ENCODE measurements around the gene MLEC. TPM values are rescaled to one million over a fixed set of nuclear protein-coding genes. Genes with fewer than 3 reads are reported as not detected.
A peak's percentile ranks its signal among the peaks of the same experiment; 100 is the strongest.

Gene MLEC
- total RNA-seq, 1 donor from 2014 or later, result 149 TPM

DNA sequence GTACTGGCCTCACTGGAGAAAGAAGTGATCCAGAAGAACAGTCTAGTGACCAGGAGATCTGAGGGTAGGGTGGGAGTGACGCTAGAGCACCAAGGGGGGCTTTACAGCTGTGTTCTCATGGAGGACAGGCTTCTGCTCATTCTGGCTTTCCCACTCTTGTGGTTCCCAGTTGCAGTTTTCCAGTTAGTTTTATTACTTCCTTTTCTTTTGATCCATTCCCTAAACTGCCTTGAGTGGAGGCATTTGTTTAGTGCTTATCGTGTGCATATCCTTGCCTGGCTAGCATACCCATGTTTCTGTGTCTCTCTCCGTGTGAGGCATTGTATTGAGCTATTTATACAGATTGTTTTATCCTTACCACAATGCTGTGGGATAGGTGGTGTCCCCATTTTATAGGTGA is 4.0 kb downstream of the MLEC start:
- Mint-ChIP-seq H3K36me3 (ENCODE audit: low read depth) (peaks cover 37% of the 10 kb centered on the region), H3K4me1 (peaks cover 55% of the 10 kb centered on the region), H3K4me3 (no peak overlapping the region), H3K27ac (no peak overlapping the region), H3K9me3 (no peaks in the 10 kb centered on the region), H3K27me3 (peaks cover 2% of the 10 kb centered on the region)
- DNase-seq, result no peak
- intact Hi-C loops (cut with micrococcal nuclease), result no loop called here

DNA sequence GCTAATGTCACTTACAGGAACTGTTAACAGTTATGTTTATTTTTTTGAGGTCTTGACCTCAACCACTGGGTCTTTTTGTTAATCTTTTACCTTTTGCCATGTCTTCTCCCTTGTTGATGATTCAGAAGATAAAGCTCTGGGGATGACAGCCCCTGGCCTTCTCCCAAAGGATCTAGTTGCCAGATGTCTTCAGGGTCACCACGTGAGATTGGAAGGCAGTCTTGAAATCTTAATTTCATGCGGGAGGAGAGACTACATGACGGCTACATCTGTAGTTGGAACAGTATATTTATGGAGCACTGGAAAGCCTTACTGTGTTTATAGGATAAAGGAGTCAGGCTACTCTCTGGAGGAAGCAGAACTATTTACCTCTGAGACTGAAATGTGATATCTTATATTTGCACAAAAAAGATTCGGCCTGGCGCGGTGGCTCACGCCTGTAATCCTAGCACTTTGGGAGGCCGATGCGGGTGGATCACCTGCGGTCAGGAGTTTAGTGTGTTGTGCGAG is 5.6 kb downstream of the MLEC start:
- no peak for DNase-seq
- intact Hi-C loops (cut with micrococcal nuclease), result no loop called here

DNA sequence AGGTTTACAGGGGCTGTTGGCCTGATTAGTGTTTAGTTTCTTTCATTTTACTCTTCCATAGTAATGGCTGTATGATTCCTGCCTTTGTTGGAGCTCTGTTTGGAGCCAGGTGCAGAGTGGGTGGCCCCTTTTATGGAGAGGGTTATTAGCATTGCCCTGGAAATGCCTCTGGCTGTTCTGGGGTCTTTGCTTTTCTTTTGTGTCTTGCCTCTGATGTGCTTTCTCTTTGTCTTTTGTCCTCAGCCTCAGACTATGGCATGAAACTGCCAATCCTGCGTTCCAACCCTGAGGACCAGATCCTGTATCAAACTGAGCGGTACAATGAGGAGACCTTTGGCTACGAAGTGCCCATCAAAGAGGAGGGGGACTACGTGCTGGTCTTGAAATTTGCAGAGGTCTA is 6.9 kb downstream of the MLEC start:
- no peak overlapping the region for H3K4me3 Mint-ChIP-seq
- H3K27me3 Mint-ChIP-seq, result no peaks in the 10 kb centered on the region
- peak overlapping the region; percentile 38 for H3K27ac Mint-ChIP-seq
- intact Hi-C loops (cut with micrococcal nuclease), result no loop called here
- no peaks in the 10 kb centered on the region for H3K9me3 Mint-ChIP-seq
- H3K36me3 Mint-ChIP-seq (ENCODE audit: low read depth), result peaks cover 59% of the 10 kb centered on the region
- peaks cover 50% of the 10 kb centered on the region for H3K4me1 Mint-ChIP-seq
- DNase-seq, result no peak

More for the DNA sequence above, 5.6 kb downstream of the MLEC start:
- Mint-ChIP-seq H3K4me1 (peaks cover 57% of the 10 kb centered on the region), H3K27me3 (no peaks in the 10 kb centered on the region), H3K9me3 (no peaks in the 10 kb centered on the region), H3K36me3 (ENCODE audit: low read depth) (peaks cover 50% of the 10 kb centered on the region), H3K4me3 (peak overlapping the region; percentile 35), H3K27ac (peak overlapping the region; percentile 81)

- H3K4me1 Mint-ChIP-seq, result peaks cover 27% of the 10 kb centered on the region
- H3K4me3 Mint-ChIP-seq, result no peak overlapping the region
- no peak overlapping the region for H3K27ac Mint-ChIP-seq
- no peaks in the 10 kb centered on the region for H3K27me3 Mint-ChIP-seq
- peaks cover 76% of the 10 kb centered on the region for H3K36me3 Mint-ChIP-seq (ENCODE audit: low read depth)
- DNase-seq, result no peak
- intact Hi-C loops (cut with micrococcal nuclease), result no loop called here
- no peaks in the 10 kb centered on the region for H3K9me3 Mint-ChIP-seq
These were observed 9.7 kb downstream of the MLEC start for GRCh38 chr12:120696626-120697025.

GRCh38 chr12:120697344-120697743 is 10.4 kb downstream of the MLEC start:
- Mint-ChIP-seq H3K9me3 (no peaks in the 10 kb centered on the region), H3K4me1 (peaks cover 22% of the 10 kb centered on the region), H3K36me3 (ENCODE audit: low read depth) (peaks cover 75% of the 10 kb centered on the region), H3K27me3 (no peaks in the 10 kb centered on the region), H3K27ac (no peak overlapping the region), H3K4me3 (no peak overlapping the region)
- intact Hi-C loops (cut with micrococcal nuclease), result no loop called here
- DNase-seq, result no peak

DNA sequence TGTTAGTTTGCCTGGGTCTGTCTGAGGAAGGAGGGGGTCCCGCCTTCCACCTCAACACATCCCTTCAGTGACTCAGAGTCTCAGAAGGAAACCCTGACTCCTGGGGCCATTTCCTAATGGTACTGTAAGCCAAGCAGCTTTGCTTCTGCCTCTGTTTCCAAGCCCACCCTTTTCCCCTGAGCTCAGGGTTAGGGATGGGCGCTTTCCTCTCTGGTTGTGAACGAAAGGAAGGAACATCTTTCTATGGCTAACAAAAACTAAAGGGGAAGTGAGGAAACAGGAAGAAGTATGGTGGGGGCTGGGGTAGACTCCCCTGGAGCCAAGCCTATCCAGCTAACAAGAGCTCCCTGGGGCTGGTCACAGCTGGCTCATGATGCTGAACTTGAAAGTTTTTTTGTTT is 11.7 kb downstream of the MLEC start:
- Mint-ChIP-seq H3K27me3 (no peaks in the 10 kb centered on the region), H3K27ac (no peak overlapping the region), H3K9me3 (no peaks in the 10 kb centered on the region), H3K36me3 (ENCODE audit: low read depth) (peaks cover 71% of the 10 kb centered on the region), H3K4me1 (peaks cover 11% of the 10 kb centered on the region), H3K4me3 (no peak overlapping the region)
- no peak for DNase-seq
- intact Hi-C loops (cut with micrococcal nuclease), result no loop called here

GRCh38 chr12:120699553-120699952 is 12.6 kb downstream of the MLEC start:
- Mint-ChIP-seq H3K27me3 (no peaks in the 10 kb centered on the region), H3K4me1 (peaks cover 7% of the 10 kb centered on the region), H3K4me3 (no peak overlapping the region), H3K9me3 (no peaks in the 10 kb centered on the region), H3K27ac (no peak overlapping the region), H3K36me3 (ENCODE audit: low read depth) (peaks cover 63% of the 10 kb centered on the region)
- DNase-seq, result no peak
- intact Hi-C loops (cut with micrococcal nuclease), result no loop called here

GRCh38 chr12:120700886-120701285 is 13.9 kb downstream of the MLEC start:
- intact Hi-C loops (cut with micrococcal nuclease), result no loop called here
- no peak overlapping the region for H3K4me3 Mint-ChIP-seq

GRCh38 chr12:120702637-120703036 is 15.7 kb downstream of the MLEC start:
- no peak overlapping the region for H3K4me3 Mint-ChIP-seq
- DNase-seq, result no peak
- no peaks in the 10 kb centered on the region for H3K27me3 Mint-ChIP-seq
- H3K27ac Mint-ChIP-seq, result no peak overlapping the region
- H3K36me3 Mint-ChIP-seq (ENCODE audit: low read depth), result peaks cover 41% of the 10 kb centered on the region
- peaks cover 5% of the 10 kb centered on the region for H3K4me1 Mint-ChIP-seq
- intact Hi-C loops (cut with micrococcal nuclease), result no loop called here
- H3K9me3 Mint-ChIP-seq, result no peaks in the 10 kb centered on the region

More at GRCh38 chr12:120700886-120701285, 13.9 kb downstream of the MLEC start:
- no peak for DNase-seq
- H3K9me3 Mint-ChIP-seq, result no peaks in the 10 kb centered on the region
- H3K27ac Mint-ChIP-seq, result no peak overlapping the region
- peaks cover 7% of the 10 kb centered on the region for H3K4me1 Mint-ChIP-seq
- H3K27me3 Mint-ChIP-seq, result no peaks in the 10 kb centered on the region
- peaks cover 58% of the 10 kb centered on the region for H3K36me3 Mint-ChIP-seq (ENCODE audit: low read depth)

- intact Hi-C loops (cut with micrococcal nuclease), result no loop called here
These were observed 16.5 kb downstream of the MLEC start for GRCh38 chr12:120703311-120703942.

DNA sequence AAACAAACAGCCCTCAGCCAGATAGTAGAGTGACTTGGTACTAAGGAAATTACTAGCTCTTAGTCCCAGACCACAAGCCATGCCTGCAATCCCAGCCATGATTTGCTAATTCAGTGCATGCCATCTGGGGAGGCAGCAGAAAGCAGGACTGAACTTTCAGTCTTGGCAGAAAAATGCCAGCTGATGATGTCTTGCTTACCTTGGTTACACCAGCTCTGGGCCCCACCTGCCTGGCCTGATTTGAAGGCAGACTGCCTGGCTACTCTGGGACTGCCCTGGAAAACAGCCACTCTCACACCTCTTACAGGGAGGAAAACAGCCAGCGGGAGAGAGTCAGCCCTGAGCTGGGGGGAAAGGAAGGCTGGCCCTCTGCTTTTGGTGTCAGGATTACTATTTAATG is 18.7 kb downstream of the MLEC start:
- Mint-ChIP-seq H3K27me3 (no peaks in the 10 kb centered on the region), H3K4me1 (peaks cover 5% of the 10 kb centered on the region), H3K36me3 (ENCODE audit: low read depth) (peaks cover 19% of the 10 kb centered on the region), H3K27ac (no peak overlapping the region), H3K4me3 (no peak overlapping the region), H3K9me3 (no peaks in the 10 kb centered on the region)
- no peak for DNase-seq
- intact Hi-C loops (cut with micrococcal nuclease), result no loop called here

More at GRCh38 chr12:120703311-120703942, 16.5 kb downstream of the MLEC start:
- Mint-ChIP-seq H3K27ac (no peak overlapping the region), H3K36me3 (ENCODE audit: low read depth) (peaks cover 34% of the 10 kb centered on the region), H3K9me3 (no peaks in the 10 kb centered on the region), H3K4me3 (no peak overlapping the region), H3K4me1 (peaks cover 2% of the 10 kb centered on the region), H3K27me3 (no peaks in the 10 kb centered on the region)
- DNase-seq, result no peak

DNA sequence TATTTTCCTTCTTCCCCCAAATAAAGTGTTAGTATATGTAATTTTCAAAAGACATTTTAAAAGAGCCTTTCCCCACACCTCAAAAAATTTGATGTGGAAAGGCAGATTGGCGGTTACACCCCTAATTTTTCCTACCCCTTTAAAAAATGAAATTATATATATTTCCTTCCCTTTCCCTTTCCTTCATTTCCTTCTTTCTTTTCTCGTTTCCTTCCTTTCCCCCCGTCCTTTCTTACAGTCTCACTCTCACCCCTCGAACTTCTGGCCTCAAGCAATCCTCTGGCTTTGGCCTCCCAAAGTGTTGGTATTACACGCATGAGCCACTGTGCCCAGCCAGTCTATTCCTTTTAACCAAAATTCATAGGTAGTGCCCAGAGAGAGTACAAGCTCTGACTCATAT is 19.1 kb downstream of the MLEC start:
- intact Hi-C loops (cut with micrococcal nuclease), result no loop called here
- H3K9me3 Mint-ChIP-seq, result no peaks in the 10 kb centered on the region
- H3K4me1 Mint-ChIP-seq, result peaks cover 6% of the 10 kb centered on the region
- no peak for DNase-seq
- H3K36me3 Mint-ChIP-seq (ENCODE audit: low read depth), result peaks cover 15% of the 10 kb centered on the region
- H3K4me3 Mint-ChIP-seq, result no peak overlapping the region
- H3K27ac Mint-ChIP-seq, result no peak overlapping the region
- no peaks in the 10 kb centered on the region for H3K27me3 Mint-ChIP-seq

GRCh38 chr12:120708651-120709050 is 21.7 kb downstream of the MLEC start:
- no peak for DNase-seq
- H3K27ac Mint-ChIP-seq, result no peak overlapping the region
- no peaks in the 10 kb centered on the region for H3K9me3 Mint-ChIP-seq
- no peaks in the 10 kb centered on the region for H3K27me3 Mint-ChIP-seq
- intact Hi-C loops (cut with micrococcal nuclease), result no loop called here
- peaks cover 10% of the 10 kb centered on the region for H3K36me3 Mint-ChIP-seq (ENCODE audit: low read depth)
- H3K4me3 Mint-ChIP-seq, result peak overlapping the region; percentile 16
- peaks cover 18% of the 10 kb centered on the region for H3K4me1 Mint-ChIP-seq

- DNase-seq, result peak; percentile 94
- H3K9me3 Mint-ChIP-seq, result no peaks in the 10 kb centered on the region
- peaks cover 18% of the 10 kb centered on the region for H3K36me3 Mint-ChIP-seq (ENCODE audit: low read depth)
- peaks cover 23% of the 10 kb centered on the region for H3K4me1 Mint-ChIP-seq
- intact Hi-C loops (cut with micrococcal nuclease), result loop anchor here (2.0 to 10.0 kb wide), 4 partner anchors 15 to 265 kb away; partner anchors contain the start of genes ACADS and HNF1A
- peak within 1 kb of the TSS; percentile 76 for H3K27ac Mint-ChIP-seq
- H3K27me3 Mint-ChIP-seq, result no peaks in the 10 kb centered on the region
- peak within 1 kb of the TSS; percentile 84 for H3K4me3 Mint-ChIP-seq
These were observed 23.3 kb downstream of the MLEC start, which contains the start of gene UNC119B for GRCh38 chr12:120710031-120710804. UNC119B (plus strand) TSS chr12:120710458; CDS start chr12:120710475, 17 bp downstream.

All from activated CD4-positive, alpha-beta T cell treated with anti-CD3 and anti-CD28 coated beads, Interleukin-2, amount 10 ng/mL, durations not matched to agents 24 days and 14 days (primary cell).